NOMO-1 (cell line): Measurements from ENCODE around the gene PRRC2C.
"Not testable (repeated sequence)": the region's sequence is repeated elsewhere in the genome, so short reads cannot be mapped to it uniquely, and the experiment has no call there.

Experiments used
- DNase-seq, 2 experiments: peaks; one replicate each; lab custom pipeline; 2025; ENCODE audit not compliant: unreplicated experiment in 2 of 2; lab: John Stamatoyannopoulos, UW

The PRRC2C gene

DNA sequence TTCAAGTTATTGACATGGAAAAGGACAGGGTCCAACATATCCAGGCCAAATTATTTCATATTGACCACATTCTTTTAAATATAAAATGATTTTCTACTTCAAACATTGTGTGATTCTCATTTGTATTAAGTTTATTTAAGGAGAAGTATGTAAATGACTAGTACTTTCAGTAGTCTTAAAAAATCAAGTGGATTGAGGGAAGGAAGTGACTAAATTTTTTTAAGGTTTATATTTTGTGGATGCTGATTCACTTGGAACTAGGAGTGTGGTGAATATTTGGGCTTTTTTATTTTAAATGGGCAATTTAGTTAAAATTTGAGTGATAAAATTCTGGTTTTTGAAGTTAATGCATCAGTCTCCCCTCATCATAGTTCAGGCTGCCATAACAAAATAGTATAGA lies 10.1 kb downstream of the PRRC2C start:
- DNase-seq, result no peak

DNA sequence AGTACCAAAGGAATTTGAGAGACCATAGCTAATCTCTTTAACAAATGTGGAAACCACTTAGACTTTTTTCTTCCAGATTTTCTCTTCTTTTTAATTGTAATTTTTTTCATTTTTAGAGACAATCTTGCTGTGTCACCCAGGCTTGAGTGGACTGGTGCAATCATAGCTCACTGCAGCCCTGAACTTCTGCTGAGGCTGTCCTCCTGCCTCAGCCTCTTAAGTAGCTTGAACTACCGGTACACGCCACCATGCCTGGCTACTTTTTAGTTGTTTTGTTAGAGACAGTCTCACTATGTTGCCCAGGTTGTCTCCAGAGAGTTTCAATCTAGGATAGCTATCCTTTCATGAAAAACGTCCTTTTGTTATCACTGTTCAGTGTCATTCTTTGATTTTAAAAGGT lies 15.0 kb downstream of the PRRC2C start:
- no peak for DNase-seq

DNA sequence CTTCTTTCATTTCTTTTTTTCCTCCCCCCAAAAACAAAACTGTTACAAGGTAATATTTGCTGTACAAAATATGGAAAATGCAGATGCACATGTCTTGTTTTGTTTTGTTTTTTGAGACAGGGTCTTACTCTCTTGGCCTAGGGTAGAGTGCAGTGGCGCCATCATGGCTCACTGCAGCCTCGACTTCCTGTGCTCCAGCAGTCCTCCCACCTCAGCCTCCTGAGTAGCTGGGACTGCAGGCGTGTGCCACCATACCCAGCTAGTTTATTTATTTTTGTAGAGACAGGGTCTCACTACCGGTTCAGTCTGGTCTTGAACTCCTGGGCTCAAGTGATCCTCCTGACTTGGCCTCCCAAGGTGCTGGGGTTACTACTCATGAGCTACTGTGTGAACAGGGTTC lies 15.5 kb downstream of the PRRC2C start:
- DNase-seq, result no peak

DNA sequence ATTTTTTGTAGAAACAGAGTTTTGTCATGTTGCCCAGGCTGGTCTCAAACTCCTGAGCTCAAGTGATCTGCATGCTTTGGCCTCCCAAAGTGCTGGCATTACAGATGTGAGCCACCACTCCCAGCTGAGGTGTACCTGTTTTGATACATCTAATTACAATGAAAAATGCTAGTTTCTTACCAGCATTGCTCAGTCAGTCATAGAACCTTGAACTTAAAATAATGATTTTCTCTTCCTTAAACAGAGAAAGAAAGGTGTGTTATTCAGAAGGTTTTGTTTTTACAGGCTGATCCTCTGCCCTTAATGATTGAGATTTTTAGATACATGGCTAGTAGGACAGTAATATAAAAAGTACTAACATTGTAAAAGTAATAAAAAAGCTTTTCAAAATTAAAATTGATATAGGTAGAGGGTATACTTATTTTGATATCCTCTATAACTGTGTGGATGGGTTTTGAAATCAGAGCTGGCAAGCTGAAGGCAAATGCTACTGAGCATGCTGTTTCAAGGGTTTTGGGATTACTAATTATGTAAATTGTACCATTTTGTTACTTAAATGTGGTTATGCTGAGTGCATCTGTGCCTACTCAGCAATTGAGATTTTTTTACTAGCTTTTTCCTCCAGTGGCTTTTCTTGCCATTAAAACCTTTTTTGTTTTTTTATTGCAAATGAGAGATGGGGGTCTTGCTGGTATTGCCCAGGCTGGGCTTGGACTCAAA lies 16.1 kb downstream of the PRRC2C start:
- no peak for DNase-seq

DNA sequence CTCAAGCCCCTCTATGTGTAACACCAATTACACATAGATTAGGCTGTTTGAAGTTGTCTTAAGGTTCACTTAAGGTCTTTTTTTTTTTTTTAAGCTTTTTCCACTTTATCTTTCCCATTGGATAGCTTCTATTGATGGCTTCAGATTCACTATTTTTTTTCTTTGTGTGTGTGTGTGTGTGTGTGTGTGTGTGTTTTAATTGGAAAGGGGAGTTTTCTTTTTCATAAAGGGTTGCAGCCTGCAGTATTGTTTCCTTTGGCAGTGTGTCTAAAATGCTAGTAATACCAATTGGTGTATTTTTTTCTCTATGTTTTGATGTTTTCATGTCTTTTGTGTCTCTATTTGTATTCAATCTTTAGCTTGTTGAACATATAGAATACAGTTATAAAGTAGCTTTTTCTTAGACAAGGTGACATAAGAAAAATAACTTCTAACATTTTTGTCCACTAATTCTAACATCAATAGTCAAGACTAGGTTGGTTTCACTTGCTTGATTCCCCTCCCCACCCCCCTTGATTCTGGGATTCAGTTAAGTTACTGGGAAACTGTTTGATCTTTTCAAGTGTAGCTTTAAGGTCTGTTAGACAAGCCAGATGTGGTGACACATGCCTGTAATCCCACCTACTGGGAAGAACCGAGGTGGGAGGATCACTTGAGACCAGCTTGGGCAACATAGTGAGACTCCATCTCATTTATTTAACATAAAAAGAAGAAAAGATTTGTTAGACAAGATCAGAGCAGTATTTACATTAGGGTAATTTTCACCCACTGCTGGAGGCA lies 21.4 kb downstream of the PRRC2C start:
- DNase-seq, result no peak

DNA sequence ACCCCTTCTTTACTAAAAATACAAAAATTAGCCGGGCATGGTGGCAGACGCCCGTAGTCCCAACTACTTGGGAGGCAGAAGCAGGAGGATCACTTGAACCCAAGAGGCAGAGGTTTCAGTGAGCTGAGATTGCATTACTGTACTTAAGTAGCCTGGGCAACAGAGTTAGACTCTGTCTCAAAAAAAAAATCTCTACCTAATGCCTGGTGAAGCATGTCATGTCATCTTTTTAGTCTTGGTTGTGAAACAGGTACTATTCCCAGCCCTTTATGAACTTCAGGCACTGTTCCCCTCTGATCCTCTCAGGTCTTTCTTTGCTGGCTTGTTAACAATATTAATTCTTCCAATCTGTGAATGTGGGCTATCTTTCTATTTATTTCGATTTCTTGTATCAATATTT lies 22.1 kb downstream of the PRRC2C start:
- DNase-seq, result no peak

DNA sequence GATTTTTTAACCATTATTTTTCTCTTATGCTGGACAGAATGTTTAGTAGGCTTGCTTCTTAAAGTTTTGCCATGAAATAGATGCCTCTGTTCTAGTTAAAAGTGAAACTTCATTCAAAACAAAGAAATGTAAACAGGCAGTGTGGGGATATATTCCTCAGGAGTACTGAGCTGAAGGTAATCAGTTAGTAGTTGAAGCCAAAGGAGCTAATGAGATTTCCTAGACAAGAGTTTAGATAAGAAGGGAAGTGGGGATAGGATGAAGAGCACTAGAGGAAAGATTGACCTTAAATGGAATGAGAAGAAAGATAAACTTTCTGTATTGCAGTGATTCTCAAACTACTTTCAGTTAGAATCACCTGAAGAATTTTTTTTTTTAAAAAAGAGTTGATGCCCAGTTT lies 23.9 kb downstream of the PRRC2C start:
- DNase-seq, result no peak

DNA sequence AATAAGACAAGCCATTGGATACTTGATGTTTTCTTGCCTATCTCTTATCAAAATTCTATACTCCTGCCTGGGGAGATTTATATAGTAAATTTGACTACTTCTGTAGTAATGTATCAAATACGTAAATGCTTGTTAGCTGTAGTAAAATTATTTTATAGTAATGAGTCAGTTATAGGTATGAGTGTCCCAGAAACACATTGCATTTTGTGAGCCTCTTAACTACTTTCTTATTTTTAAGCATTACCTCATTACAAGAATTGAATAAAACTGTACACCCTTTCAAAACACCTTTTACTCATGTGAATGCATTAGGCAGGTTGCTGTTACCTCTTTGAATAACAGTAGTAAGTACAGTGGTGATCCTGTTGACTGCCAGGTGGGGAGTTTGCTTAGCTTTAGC lies 28.4 kb downstream of the PRRC2C start:
- no peak for DNase-seq

DNA sequence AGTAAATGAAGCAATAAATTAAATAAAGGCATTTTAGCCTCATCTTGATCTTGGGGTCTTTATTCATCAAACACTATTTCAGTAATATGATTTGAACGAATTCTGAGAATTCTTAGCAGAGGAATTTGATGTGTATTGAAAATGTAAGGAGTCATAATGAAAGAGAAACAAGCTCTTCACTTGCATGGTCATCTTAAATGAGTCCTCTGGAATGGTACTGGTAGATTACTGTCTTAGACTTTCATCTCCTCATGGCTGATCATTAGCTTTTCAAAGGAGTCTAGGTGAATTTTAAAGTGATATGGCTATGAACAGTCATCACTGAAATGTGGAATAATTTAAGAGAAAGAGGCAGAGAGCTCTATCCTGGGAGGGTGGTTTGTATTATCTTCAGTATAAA lies 30.0 kb downstream of the PRRC2C start:
- no peak for DNase-seq

DNA sequence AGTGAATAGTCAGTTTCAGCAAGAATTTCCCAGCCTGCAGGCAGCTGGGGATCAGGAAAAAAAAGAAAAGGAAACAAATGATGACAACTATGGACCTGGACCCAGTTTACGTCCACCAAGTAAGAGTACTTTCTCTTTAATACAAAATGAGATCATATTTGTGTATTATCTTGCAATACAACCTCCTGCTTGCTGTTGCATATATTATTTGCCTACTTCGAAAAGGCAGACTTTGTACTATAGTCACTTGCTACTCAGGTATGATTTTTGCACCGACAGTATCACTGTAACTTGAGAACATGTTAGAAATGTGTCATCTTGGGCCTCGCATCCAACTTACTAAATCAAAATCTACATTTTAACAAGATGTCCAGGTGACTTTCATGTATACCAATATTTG lies 30.4 kb downstream of the PRRC2C start:
- no peak for DNase-seq

DNA sequence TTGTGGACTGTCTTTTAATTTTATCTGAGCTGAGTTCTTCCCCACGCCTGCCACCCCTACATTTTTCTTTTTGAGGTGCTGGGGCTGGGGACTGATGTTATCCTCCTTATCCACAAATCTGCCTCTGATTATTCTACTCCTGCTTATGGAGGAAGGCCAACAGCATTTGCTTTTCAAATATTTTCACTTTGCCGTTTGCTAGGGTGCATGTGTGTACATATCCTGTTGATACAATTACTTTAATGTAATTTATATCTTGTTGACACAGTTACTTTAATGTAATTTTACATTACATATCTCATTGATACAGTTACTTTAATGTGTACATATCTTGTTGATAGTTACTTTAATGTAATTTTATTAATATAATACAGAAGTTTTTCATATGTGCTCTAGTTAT lies 36.2 kb downstream of the PRRC2C start:
- DNase-seq, result no peak

DNA sequence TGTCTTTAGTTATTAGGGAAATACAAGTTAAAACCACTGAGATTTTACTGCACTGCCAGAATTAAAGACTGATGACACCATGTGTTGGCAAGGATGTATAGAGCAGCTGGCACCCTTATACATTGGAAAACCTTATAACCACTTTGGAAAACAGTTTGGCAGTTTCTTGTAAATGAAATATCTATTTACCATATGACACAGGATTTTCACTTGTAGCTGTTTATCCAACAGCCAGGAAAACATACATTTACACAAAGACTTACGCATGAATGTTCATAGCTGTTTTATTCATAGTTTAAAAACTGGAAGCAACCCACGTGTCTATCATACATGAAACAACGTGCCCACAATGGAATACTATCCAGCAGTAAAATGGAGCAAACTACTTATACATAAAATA lies 45.3 kb downstream of the PRRC2C start:
- no peak for DNase-seq

DNA sequence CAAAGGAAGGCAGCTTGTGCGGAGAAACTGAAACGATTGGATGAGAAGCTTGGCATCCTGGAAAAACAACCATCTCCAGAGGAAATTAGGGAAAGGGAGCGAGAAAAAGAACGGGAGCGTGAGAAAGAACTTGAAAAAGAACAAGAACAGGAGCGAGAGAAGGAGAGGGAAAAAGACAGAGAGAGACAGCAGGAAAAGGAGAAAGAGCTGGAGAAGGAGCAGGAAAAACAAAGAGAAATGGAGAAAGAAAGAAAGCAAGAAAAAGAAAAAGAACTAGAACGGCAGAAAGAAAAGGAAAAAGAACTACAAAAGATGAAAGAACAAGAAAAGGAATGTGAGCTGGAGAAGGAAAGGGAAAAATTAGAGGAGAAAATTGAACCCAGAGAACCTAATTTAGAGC lies 47.2 kb downstream of the PRRC2C start:
- no peak for DNase-seq

DNA sequence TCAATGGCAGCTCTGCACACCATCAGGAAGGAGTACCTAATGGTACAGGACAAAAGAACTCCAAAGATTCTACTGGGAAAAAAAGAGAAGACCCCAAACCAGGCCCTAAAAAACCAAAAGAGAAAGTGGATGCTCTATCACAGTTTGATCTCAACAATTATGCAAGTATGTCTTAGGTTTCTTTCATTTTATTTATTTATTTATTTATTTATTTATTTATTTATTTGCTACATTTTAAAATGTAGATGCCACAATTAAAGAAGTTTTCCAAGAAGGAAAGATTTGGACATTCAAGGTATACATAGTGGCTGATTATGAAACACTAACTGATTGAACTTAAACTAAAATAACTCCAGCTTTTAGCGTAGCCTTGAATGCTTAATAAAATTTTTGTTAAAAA lies 60.2 kb downstream of the PRRC2C start:
- no peak for DNase-seq

DNA sequence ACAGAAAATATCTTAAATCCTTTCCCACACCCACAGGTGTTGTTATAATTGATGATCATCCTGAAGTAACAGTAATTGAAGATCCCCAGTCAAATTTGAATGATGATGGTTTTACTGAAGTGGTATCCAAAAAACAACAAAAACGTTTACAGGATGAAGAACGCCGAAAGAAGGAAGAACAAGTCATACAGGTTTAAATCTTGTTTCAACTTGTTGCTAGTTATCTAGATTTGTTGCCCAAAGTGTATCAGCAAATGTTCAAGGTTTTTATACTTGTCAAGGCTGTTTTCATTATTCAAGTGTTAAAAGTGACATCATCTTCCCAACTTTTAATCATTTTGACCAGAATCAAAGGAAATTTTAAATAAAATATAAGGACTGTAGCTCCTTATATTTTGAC lies 64.7 kb downstream of the PRRC2C start:
- no peak for DNase-seq

DNA sequence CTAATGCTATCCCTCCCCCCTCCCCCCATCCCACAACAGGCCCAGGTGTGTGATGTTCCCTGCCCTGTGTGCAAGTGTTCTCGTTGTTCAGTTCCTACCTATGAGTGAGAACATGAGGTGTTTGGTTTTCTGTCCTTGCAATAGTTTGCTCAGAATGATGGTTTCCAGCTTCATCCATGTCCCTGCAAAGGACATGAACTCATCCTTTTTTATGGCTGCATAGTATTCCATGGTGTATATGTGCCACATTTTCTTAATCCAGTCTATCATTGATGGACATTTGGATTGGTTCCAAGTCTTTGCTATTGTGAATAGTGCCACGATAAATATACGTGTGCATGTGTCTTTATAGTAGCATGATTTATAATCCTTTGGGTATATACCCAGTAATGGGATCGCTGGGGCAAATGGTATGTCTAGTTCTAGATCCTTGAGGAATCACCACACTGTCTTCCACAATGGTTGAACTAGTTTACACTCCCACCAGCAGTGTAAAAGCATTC lies 65.3 kb downstream of the PRRC2C start:
- not testable (repeated sequence) for DNase-seq

DNA sequence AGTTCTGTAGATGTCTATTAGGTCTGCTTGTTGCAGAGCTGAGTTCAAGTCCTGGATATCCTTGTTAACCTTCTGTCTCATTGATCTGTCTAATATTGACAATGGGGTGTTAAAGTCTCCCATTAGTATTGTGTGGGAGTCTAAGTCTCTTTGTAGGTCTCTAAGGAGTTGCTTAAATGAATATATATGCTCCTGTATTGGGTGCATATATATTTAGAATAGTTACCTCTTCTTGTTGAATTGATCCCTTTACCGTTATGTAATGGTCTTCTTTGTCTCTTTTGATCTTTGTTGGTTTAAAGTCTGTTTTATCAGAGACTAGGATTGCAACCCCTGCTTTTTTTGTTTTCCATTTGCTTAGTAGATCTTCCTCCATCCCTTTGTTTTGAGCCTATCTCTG lies 68.6 kb downstream of the PRRC2C start:
- DNase-seq, result not testable (repeated sequence)

DNA sequence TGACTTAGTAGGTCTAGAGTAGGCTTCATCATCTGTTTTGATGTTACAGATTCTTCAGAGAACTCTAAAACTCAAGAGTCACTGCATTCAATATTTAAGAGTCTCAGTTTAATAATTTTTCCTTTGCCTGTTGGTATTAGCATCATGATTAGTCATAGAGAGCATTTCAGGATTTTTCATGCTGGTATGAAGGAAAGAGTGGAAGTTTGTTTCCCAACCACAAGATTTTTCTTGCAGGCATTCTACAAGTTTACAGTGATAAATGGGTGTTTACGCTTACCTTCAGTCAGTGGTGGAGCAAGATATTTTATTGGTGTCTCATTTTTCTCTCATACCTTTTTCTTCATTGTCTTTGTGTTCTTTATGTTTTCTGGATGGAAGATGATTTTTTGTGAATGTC lies 78.3 kb downstream of the PRRC2C start:
- no peak for DNase-seq

DNA sequence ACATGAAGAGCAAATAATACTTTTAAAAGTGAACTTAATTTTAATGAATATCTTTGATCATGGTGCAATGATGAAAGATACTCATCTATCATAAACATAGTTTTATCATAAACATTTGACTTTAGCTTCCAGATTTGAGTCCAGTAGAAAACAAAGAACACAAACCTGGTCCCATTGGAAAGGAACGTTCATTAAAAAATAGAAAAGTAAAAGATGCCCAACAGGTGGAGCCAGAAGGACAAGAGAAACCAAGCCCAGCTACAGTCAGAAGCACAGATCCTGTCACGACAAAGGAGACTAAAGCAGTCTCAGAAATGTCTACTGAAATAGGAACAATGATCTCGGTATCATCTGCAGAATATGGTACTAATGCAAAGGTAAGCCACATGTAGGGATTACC lies 81.1 kb downstream of the PRRC2C start:
- no peak for DNase-seq

DNA sequence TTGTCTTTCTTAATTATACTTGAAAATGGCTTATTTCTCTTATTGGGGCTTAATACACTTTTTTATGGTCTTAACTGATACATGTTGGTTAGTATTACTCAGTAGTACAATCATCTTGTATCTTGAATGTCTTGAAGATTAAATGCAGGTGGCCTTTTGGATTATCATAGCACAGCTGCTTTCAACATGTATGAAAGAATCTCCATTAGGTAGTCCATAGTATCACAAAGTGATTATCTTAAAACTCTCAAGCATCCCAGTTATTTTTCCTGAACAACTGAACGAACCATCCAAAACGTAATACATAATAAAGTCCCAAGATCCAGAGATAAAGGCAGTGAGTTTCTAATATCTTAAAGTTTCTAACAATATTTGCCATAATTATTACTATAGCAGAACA lies 85.0 kb downstream of the PRRC2C start:
- DNase-seq, result no peak

DNA sequence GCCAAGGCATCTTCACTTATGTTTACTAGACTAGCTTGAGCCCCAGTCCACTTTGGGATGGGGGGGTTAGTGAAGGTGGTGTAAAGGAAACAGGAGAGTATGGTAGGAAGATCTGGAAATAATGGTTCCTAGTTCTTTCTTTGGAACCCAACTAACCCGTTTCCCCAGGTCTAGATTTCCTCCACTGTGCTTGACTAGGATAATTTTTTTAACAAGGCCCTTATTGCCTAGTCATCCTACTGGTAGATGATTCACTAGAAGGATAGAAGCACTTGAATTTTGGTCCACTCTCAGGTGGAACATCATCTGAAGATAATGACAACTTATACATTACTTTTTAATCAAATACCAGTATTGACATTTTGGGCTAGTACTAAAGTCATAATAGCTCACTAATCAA lies 90.8 kb downstream of the PRRC2C start:
- no peak for DNase-seq

DNA sequence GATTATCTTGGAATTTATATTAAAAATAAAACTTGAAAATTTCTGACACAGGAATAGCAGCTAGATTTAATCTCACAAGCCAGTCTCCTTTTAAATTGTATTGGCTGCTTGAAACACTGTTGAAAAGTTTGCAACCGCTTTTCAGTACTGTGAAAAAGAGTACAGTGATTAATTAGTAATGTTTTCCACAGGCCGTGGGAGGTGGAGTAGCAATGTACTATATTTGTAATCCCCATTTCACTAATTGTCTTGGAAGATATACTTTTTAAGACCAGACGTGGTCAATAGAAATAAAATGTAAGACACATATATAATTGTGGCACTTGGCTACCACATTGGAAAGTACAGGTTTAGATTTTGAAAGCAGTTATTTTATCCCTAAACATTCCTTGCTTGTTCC lies 95.9 kb downstream of the PRRC2C start:
- DNase-seq, result no peak
